ENCODE measurements around the gene NID1. TPM values are rescaled to one million over a fixed set of nuclear protein-coding genes. Genes with fewer than 3 reads are reported as not detected.

The NID1 gene
- total RNA-seq, 1 experiment from 2014 or later: 11.1 TPM

DNA sequence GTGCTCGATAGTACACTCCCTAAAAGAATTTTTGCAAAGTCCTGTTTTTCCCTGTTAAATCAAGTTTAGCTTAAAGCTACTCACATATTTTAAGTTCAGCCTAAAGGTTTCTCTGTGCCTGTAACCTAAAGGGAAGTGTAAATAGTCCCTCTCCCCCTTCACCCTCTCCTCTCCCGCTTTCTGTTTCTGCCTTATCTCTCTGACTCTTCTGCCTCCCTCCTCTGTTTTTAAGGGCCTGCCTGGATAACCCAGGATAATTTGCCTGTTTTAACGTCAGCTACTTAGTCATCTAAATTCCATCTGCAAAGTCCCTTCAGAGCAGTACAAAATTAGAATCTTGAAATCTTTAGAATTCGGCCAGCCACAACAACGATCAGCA, 92.6 kb downstream of the NID1 start:
- ATAC-seq (peak; percentile 48), DNase-seq (peak; percentile 5)
- H3K9me3 ChIP-seq (ENCODE audit: low read length): peaks cover 4% of the 10 kb centered on the region; the same call in 1 of the 2 replicates
- no TSS peak for BruUV-seq (replicated peaks)
- intact Hi-C loops (cut with micrococcal nuclease): no loop called here
- peak overlapping the region; percentile 50 for H3K27ac ChIP-seq (ENCODE audit: low read length)
- H3K9me2 ChIP-seq (replicated peaks; ENCODE audit: low read length): no peaks in the 10 kb centered on the region
- H3F3A ChIP-seq (ENCODE audit: low read length, unreplicated experiment): no peaks in the 10 kb centered on the region
- H3K36me3 ChIP-seq (ENCODE audit: low read depth, low read length): peaks cover 5% of the 10 kb centered on the region
- no peaks in the 10 kb centered on the region for H4K20me1 ChIP-seq (ENCODE audit: low read length)
- peak overlapping the region; percentile 78 for H2AFZ ChIP-seq (ENCODE audit: low read length)
- peak overlapping the region; percentile 72 for H3K4me2 ChIP-seq (ENCODE audit: low read length)
- ChIA-PET CTCF (interaction anchor here (0.6 to 1.8 kb wide), 10 partner anchors 9 to 817 kb away, joined by 3 to 20 read pairs (median 5); no protein-coding TSS in a partner anchor), POLR2A (ENCODE audit: unreplicated experiment) (interaction anchor here (0.6 to 0.7 kb wide), 2 partner anchors 62 to 197 kb away, joined by 3 read pairs; no protein-coding TSS in a partner anchor)
- no peak for TF ChIP-seq EZH2phosphoT487 (IDR thresholded peaks at IDR 0.05; ENCODE audit: borderline replicate concordance, low read length)
- TF ChIP-seq, protein P1, sequence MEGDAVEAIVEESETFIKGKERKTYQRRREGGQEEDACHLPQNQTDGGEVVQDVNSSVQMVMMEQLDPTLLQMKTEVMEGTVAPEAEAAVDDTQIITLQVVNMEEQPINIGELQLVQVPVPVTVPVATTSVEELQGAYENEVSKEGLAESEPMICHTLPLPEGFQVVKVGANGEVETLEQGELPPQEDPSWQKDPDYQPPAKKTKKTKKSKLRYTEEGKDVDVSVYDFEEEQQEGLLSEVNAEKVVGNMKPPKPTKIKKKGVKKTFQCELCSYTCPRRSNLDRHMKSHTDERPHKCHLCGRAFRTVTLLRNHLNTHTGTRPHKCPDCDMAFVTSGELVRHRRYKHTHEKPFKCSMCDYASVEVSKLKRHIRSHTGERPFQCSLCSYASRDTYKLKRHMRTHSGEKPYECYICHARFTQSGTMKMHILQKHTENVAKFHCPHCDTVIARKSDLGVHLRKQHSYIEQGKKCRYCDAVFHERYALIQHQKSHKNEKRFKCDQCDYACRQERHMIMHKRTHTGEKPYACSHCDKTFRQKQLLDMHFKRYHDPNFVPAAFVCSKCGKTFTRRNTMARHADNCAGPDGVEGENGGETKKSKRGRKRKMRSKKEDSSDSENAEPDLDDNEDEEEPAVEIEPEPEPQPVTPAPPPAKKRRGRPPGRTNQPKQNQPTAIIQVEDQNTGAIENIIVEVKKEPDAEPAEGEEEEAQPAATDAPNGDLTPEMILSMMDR (conservative IDR thresholded peaks at IDR 0.05; ENCODE audit: low read depth, low read length): no peak
- no peak for TF ChIP-seq EZH2 (IDR thresholded peaks at IDR 0.05; ENCODE audit: low read length, unreplicated experiment)
- H3K9ac ChIP-seq (ENCODE audit: low read length): peak overlapping the region; percentile 34
- H3K79me2 ChIP-seq (ENCODE audit: low read length): no peaks in the 10 kb centered on the region
- H3K4me3 ChIP-seq (ENCODE audit: low read length): no peak overlapping the region
- peaks cover 16% of the 10 kb centered on the region for H3K4me1 ChIP-seq (ENCODE audit: insufficient read depth, low read length)
- no peaks in the 10 kb centered on the region for H3K27me3 ChIP-seq (ENCODE audit: low read length)

DNA sequence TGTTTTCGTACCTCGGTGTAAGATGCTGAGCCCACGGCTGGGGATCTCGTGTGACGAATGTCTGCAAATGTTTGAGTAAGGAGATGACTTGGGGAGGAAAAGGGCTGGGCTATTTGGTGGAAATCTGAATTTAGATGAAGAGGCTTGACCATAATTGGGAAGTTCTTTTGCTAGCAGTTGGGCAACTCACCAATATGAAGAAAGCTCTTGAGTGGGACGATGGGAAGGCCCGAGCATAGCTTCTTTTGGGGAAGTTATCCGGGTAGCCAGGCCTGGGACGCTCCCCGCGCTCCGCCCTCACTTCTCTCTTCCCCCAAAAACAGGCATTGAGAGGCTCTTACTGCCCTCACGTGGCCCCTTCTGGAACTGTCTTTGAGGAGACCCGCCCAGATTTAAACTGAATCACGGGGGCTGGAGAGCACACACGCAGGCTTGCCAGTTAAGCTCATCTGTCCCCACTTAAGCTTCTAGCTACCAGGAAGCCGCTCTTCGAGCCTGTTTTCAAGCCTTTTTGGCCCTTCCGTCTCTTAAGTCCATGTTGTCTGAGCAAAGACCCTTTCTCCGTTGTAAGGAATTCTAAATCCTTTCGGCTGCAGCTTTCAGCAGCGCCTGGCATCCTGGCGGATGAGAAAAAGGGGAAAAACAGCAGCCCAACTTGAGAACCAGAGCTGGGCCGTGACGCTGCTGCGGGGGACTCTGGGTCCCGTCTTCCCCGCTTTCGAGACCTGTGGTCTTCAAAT, 93.1 kb downstream of the NID1 start:
- Histone ChIP-seq H3K4me3 (ENCODE audit: low read length) (peak overlapping the region; percentile 15; the same call in 1 of the 2 replicates), H3K9me3 (ENCODE audit: low read length) (no peaks in the 10 kb centered on the region), H3K9me2 (replicated peaks; ENCODE audit: low read length) (no peaks in the 10 kb centered on the region), H3K36me3 (ENCODE audit: low read depth, low read length) (no peaks in the 10 kb centered on the region), H3K79me2 (ENCODE audit: low read length) (no peaks in the 10 kb centered on the region), H2AFZ (ENCODE audit: low read length) (peak overlapping the region; percentile 78), H3F3A (ENCODE audit: low read length, unreplicated experiment) (no peaks in the 10 kb centered on the region), H3K27me3 (ENCODE audit: low read length) (no peaks in the 10 kb centered on the region), H3K4me1 (ENCODE audit: insufficient read depth, low read length) (peaks cover 16% of the 10 kb centered on the region), H3K4me2 (ENCODE audit: low read length) (peak overlapping the region; percentile 72), H3K9ac (ENCODE audit: low read length) (peak overlapping the region; percentile 34), H3K27ac (ENCODE audit: low read length) (peak overlapping the region; percentile 50), H4K20me1 (ENCODE audit: low read length) (no peaks in the 10 kb centered on the region)
- POLR2A ChIA-PET (ENCODE audit: unreplicated experiment): interaction anchor here (0.6 kb wide), 1 partner anchor 198 kb away, joined by 3 read pairs; no protein-coding TSS in a partner anchor
- peak; percentile 87 for ATAC-seq
- BruUV-seq (replicated peaks): no TSS peak
- intact Hi-C loops (cut with micrococcal nuclease): loop anchor here (1.0 to 2.0 kb wide), 6 partner anchors 48 to 467 kb away; partner anchors contain the start of gene B3GALNT2
- TF ChIP-seq, protein P1 (conservative IDR thresholded peaks at IDR 0.05; ENCODE audit: low read depth, low read length): peak; percentile 83
- no peak for TF ChIP-seq EZH2 (IDR thresholded peaks at IDR 0.05; ENCODE audit: low read length, unreplicated experiment)
- TF ChIP-seq EZH2phosphoT487 (IDR thresholded peaks at IDR 0.05; ENCODE audit: borderline replicate concordance, low read length): no peak
- peak; percentile 87 for DNase-seq
- CTCF ChIA-PET: interaction anchor here (0.5 to 1.8 kb wide), 15 partner anchors 8 to 817 kb away, joined by 3 to 20 read pairs (median 4); no protein-coding TSS in a partner anchor
